Activated CD4-positive, alpha-beta T cell treated with anti-CD3 and anti-CD28 coated beads, Interleukin-2, amount 50 U/mL, for 24 hours (primary cell): ENCODE measurements around the gene PDLIM7.
"Not testable (repeated sequence)": the region's sequence is repeated elsewhere in the genome, so short reads cannot be mapped to it uniquely, and the experiment has no call there.

ENCODE experiments used
- DNase-seq, 2 donors: peaks; one replicate each; pipeline ENCODE4 v3.0.0-alpha.2; 2020; ENCODE audit warnings: low read depth in 1 of 2, low spot score in 1 of 2

Gene PDLIM7

DNA sequence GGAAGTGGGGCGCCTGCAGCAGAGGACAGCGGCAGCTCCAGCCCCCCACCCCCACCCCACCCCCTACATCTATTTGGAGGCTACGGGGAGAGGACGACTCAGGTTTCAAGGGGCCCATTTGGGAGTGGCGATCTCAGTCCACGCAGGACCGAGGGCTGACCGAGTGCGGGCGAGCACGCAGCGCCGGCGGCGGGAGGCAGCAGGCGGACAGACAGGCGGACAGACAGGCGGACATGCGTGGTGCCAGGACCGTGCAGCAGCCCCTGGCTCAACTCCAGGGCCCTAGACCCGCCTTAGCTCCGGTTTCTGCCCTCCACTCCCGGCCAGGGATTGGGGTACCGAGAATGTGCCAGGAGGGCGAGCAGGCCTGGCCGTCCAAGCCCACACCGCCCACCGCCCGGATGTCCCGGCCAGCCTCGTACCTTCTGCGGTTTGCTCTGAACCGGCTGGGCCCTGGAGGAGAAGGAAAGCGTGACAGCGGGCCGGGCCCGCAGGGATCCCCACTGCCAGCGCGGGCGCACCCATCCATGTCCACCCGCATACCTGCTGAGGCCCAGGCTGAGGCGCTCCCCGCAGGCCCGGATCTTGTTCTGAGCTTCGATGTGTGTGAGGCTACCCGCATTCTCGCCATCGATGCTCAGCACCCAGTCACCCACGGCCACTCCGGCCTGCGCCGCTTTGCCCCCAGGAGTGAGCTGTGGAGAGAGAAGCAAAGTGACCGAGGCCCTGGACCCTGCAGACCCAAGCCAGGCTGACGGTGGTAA lies 5.2 kb downstream of the PDLIM7 start:
- DNase-seq, result no peak

DNA sequence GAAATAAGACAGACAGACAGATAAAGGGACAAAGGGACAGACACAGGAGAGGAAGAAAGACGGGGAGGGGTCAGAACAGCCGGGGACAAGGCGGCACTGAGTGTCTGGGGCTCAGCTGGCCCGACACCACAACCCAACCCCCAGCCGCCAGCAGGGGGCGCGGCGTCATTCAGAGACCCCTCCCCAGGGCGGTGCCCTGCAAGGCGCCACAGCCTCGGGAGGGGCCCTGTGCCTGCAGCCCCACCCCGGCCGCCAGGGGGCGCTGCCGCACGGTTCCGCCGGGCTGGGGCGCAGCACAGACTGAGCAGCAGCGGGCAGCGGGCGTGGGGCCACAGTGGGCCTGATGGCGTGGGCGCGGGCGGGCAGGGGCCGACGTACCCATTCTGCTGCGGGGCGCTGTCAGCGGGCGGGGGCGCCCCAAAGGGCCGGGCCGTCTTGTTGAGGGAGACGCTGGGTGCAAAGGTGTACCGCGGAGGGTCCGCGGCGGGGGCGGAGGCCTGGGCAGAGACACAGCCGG lies 5.9 kb downstream of the PDLIM7 start:
- DNase-seq, result no peak

DNA sequence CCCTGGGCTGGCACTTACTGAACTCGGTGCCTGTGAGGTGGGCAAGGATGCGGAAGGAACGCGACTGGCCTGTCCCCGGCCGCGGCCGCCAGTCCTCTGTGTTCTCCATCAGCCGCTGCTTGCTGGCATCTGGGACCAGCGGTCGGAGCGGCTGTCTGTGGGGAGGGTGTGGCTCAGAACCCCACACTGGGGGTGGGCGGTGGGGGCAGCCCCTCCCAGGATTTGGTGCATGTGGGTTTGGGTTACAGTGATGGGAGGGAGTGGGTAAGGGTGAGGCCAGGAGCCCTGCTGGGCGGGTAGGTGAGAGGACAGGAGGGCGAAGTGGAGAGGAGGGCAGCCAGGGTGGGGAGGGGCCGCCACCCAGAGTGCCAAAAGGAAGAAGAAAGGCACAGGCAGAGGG lies 6.4 kb downstream of the PDLIM7 start:
- DNase-seq, result no peak

DNA sequence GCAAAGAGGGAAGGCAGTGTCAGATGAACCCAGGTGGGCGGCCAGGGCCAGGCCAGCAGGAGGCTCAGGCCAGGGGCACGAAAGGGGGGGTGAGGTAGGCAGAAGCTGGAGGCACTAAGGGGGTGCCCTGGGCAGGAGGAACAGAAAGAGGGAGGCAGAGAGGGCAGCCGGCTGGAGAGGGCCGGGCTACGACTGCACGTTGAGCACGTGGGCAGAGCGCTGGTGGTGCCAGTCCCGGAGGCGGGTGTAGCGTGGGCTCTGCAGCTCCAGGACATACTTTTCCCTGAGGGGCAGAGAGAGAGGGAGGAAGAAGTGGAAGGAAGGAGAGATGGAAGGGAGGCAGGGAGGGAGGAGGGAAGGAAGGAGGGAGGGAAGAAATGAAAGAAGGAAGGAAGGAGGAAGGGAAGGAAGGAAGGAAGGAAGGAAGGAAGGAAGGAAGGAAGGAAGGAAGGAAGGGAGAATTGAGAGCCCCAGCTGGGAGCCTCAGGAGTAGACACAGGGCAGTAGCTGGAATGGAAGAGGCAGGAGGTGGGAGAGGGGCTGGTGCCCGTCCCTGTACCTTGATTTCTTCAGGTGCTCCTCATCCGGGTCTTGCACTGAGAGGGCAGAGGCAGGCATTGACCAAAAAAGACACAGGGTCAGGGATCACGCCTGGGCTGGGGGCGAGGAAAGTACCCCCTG lies 7.0 kb downstream of the PDLIM7 start:
- no peak for DNase-seq

DNA sequence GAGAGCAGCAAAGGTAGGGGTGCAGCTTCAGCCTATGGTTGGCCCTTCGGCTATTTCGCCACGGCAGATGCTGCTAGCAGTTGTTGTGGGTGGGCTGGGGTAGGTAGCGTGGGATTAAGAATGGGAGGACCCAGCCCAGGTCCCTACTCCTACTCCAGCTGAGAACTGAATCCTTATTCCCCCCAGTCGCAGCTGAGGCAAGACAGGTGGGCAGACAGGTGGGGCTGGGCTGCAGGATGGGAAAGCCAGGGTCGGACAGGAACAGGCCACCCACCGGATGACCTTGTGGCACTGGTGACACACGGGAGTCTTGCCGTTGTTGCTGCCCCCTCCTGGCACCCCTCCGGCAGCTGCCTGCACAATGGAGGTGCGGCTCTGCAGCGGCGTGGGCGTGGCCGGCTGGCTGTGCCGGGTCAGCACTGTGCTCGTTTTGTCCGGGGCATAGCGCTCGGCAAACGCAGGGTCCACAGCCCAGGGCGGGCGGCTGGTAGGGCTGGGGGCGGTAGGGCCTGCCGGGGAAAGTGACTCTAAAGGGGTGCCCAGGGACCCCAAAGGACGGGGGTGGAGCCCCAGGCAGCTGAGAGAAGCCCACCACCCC lies 8.2 kb downstream of the PDLIM7 start:
- no peak for DNase-seq

DNA sequence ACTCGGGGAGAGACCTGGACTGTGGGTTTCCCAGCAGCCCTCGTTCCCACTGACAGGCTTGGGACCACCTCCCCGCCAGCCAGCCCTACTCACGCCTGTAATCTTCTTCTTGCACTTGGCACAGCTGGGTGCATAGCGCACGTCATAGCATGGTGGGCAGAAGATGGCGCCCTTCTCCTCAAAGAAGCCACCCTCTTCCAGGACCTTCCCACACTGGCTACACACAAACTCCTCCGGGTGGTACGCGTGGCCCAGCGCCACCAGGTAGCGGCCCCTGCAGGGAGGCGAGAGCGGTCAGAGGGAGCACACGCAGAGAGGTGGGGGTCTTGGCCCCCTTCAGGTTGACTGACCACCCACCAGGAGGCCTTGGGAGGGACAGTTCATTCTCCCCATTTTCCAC lies 9.4 kb downstream of the PDLIM7 start:
- DNase-seq, result no peak

DNA sequence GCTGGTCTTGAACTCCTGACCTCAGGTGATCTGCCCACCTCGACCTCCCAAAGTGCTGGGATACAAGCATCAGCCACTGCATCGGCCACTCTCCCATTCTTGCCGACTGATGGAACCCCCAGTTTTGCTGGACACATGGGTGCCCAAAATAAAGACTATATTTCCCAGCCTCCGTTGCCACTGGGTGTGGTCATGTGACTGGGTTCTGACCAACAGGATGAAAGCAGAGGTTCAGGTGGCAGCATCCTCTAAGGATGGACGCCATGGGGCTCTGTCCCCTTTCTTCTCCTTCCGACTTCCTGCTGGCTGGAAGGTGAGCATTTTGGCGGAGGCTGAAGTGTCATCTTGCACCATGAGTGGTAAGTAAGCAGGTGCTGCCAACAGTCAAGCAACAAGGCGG lies 10.3 kb downstream of the PDLIM7 start:
- no peak for DNase-seq

DNA sequence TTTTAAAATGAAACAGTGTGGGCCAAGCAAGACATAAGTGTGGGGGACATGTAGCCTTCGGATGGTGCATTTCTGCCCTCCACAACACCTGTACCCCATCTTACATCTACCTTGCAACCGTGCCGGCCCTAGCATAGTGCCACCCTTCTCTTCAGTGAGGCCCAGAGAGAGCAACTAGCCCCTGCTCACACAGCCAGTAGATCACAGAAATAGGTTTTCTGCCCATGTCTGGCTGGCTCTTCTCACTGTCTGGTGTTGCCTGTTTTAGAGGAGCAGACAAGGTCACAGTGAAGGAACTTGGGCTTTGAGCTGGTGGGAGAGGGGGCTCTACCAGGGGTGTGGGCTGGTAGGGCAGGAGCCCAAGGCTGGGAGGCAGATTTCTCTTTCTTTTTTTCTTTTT lies 11.1 kb downstream of the PDLIM7 start:
- no peak for DNase-seq

DNA sequence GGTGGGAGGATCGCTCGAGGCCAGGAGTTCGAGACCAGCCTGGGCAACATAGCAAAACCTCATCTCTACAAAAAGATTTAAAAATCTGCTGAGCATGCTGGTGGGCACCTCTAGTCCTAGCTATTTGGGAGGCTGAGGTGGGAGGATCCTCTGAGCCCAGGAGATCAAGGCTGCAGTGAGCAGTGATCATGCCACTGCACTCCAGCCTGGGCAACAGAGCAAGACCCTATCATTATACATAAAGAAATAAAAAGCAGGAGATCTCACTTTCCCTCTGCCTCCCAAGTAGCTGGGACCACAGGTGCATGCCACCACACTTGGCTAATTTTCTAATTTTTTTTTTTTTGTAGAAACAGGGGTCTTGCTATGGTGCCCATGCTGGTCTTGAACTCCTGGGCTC lies 11.7 kb downstream of the PDLIM7 start:
- DNase-seq, result not testable (repeated sequence)

DNA sequence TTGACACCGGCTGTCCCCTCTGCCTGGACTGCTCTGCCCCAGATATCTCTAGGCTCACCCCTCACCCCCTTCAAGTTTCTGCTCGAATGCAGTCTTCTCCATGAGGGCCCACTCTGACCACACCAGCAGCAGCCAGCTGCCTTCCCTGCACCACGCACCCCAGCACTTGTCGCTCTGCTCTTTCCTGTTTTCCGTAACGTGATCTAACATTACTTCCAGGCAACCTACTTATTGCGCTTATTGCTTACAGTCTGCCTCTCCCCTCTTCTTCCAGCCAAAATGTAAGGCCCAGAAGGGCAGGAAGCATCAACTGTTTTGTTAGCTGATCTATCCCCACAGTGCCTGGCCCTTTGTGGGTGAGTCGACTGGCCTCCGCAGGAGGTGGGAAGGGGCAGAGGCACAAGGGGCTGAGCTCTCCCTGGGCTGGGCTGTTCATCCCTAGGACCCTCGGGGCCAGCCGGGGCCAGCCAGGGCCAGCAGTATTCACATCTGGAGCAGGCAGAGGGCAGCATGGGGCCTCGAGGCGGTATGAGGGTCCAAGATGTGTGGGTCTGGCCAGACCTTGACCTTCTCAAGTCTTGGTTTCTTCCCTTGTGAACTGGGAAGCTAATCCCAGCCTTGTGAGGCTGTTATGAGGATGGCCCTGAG lies 12.4 kb downstream of the PDLIM7 start:
- DNase-seq, result no peak

DNA sequence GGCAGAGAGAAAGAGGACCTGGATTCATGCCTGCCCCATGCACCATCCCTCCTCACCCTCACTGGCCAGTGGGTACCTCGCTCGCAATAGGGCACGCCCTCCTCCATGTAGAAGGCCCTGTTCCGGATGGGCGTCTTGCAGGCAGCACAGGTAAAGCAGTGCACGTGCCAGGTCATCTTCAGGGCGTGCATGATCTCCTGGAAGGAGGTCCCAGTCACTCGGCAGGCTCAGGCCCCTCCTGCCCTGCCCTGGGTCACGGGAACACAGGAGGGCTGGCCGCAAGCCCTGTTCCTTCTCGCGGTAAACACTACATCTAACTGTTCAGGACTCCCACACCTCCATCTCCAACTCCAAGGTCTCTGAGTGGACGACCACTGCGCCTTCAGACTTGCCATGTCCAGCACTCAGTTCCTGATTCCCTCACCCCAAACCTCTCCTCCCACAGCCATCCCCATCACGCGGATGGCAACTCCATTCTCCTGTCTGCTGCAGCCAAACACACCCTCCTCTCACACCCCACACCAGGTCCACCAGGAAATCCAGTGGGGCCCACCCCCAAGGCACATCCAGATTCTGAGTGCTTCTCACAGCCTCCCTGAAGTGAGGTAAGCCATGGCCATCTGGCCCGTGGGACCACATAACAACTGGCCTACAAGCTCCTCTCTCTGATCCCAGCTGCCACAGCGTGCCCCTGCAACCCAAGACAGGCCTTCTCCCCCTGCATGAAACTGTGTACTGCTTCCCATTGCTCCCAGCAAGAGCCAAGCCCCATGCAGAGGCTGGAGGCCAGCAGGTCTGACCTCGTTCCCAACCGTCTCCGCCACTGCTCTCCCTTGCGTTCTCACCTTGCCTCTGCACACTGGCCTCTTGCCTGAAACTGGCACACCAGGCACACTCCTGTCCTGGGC lies 13.2 kb downstream of the PDLIM7 start:
- no peak for DNase-seq

DNA sequence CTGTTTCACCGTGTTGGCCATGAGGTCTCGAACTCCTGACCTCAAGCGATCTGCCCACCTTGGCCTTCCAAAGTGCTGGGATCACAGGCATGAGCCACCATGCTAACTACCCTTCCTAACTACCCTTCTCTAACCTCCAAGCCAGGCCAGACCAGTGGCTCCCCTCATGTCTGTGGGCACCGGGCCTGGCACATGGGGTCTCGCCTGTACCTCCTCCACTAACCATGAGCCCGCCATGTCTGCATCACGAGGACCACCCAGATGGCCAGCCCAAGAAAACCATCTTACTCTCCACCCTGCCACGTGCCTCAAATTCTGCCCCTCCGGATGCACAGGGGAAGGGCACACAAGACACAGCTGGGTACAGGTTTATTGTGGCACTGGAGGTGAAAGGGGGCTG lies 14.4 kb downstream of the PDLIM7 start:
- DNase-seq, result no peak

DNA sequence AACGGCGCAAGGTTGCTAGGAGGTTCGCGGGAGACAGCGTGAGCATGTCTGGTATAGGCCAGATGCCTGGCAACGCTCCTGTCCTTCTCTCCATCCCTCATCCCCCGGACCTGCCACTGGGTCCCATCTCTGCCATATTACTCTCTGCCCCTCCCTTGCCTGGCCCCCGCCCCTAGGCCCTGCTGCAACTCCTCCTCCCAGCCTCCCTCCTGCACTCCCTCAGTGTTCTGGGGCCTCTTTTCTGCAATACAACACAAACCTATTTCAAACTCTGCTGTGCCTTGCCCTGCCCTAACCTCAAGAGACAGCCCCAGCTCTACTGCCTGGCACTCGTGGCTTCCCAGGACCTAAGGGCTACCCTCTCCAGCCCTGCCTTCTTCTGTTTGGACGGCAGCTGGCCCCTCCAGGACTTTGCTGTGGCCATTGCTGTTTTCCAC lies 15.0 kb downstream of the PDLIM7 start:
- no peak for DNase-seq

DNA sequence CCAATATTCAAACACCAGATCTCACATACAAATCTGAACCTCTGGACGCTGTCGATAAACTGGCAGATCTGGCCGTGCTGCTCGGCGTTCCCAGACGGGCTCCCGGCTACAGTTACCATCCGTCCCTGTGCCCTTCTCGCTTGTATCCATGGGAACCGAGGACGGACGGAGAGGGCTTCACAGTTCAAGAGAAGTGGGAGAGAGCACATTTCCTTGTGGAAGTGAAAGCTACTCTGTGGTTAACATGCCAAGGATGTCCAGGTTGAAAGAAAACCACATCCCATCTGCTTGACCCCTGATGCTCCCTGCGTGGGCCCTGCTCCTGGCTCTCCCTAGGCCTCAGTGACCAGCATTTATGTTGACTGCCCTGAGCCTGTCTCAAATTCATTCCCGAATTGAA lies 17.6 kb downstream of the PDLIM7 start:
- DNase-seq, result no peak

DNA sequence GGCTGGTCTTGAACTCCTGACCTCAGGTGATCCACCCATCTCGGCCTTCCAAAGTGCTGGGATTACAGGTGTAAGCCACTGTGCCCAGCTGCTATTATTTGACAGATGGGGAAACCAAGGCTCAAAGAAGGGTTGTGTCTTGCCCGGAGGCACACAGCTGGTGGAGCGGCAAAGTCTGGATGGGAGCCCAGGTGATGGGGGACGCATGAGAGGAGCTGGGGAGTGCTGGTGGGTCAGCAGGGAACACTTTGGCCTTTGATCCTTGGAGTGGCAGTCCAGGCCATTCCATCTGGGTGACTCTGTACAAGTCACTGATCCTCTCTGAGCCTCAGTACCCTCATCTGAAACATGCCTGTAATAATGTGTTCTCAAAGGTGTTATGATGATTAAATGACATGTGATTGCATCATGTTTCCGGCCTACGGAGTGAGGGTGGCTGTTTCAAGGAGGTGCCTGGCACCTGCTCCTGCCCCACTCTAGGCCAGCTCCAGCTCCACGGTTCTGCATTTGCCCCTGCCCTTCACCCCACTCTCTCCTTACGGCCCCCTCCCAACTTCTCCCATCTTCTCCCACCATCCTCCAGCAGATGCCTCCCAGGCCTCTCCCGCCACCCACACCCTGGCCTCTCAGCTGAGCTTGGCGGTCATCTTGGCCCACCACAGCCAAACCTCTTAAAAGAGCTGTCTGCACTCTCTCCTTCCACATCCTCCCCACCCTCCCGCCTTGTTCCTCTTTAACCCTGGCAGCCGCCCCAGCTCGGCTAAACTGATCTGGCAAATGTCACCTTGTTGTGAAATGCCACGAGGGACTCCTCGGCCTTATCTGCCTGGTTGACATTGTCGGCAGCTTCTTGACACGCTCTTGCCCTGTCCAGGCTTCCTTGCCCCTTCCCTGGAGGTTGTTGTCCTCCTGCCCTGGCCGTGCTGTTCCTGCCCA lies 18.4 kb downstream of the PDLIM7 start:
- no peak for DNase-seq

DNA sequence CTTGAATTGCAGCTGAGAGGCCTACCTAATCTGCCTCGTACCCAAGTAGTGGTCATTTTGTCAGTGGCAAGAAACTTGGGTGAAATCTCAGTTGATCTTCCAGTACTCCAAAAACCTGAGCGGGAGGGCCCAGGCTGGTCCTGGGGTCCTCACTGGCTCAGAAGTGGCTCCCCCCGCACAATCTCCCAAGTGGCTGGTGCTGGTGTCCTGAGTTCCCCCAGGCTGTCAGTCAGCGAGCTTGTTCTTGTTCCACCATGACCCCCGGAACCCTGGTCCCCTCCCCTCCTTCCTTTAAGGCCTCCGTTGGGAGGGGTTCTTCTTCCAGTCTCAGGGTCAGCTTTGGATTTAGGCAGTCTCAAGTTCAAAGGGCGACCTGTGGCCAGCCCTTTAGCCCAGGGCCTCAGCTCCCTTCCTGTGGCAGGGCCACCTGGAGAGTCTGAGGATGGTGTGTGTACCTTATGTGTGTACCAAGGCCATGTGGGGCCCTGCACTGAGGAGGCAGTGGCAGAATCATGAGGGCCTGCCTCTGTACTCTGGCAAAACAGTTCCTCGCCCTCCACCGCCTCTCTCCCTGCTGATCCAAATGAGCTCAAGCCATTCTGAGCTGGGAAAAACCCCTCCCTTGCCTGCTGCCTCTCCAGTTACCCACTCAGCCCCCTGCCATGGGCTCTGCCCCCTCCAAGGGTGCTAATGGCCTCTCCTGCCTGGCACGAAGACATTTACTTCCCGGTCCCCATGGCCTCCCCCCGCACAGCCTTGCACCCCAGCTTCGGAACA lies 19.5 kb downstream of the PDLIM7 start:
- DNase-seq, result no peak

DNA sequence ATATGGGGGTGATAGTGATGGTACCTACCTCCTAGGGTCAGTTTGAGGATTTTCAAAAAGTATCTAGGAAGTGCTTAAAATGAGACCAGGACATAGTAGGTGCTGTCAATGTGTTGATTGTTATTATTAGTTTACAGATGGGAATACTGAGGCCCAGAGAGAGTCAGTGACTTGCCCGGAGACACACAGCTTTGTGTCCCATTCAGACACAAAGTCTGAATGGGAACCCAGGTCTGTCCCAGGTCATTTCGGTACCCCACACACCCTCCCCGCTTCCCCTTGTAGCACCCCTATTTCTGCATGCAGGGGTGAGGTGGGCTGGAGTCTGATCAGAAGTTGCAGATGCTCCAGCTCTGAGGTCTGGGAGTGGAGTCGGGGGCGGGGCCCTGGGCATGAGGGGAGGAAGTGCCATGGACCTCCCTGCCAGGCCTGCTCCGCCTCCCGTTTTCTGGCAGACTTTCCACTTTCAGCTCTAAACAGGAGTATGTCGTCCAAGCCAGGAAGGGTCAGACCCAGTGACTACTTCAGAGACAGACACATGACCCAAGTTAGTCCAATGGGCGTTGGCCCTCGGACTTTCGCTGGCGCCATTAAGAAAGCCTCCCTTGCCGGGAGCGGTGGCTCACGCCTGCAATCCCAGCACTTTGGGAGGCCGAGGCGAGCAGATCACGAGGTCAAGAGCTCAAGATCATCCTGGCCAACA lies 20.7 kb downstream of the PDLIM7 start:
- no peak for DNase-seq
